Measurements from ENCODE around the gene BCAP31.
"Not testable (repeated sequence)": the region's sequence is repeated elsewhere in the genome, so short reads cannot be mapped to it uniquely, and the experiment has no call there.

The BCAP31 gene

GRCh38 chrX:153707406-153707805 lies 16.8 kb downstream of the BCAP31 start:
- no peak for DNase-seq

GRCh38 chrX:153706799-153707198 lies 17.4 kb downstream of the BCAP31 start:
- DNase-seq, result no peak

- DNase-seq, result not testable (repeated sequence)
These were observed 18.7 kb downstream of the BCAP31 start for GRCh38 chrX:153705403-153706060.

- DNase-seq, result not testable (repeated sequence)
These were observed 19.4 kb downstream of the BCAP31 start for GRCh38 chrX:153704631-153705402.

- DNase-seq, result no peak
These were observed 20.1 kb downstream of the BCAP31 start for GRCh38 chrX:153704021-153704526.

GRCh38 chrX:153703036-153703370 lies 21.2 kb downstream of the BCAP31 start:
- no peak for DNase-seq

- DNase-seq, result no peak
These were observed 21.7 kb downstream of the BCAP31 start for GRCh38 chrX:153702336-153703035.

- DNase-seq, result no peak
These were observed 22.5 kb downstream of the BCAP31 start for GRCh38 chrX:153701706-153702105.

- DNase-seq, result no peak
These were observed 23.2 kb downstream of the BCAP31 start for GRCh38 chrX:153700967-153701366.

GRCh38 chrX:153700376-153700945 lies 23.7 kb downstream of the BCAP31 start:
- DNase-seq, result no peak

GRCh38 chrX:153699784-153700371 lies 24.3 kb downstream of the BCAP31 start:
- not testable (repeated sequence) for DNase-seq

GRCh38 chrX:153699210-153699783 lies 24.9 kb downstream of the BCAP31 start:
- DNase-seq, result not testable (repeated sequence)

GRCh38 chrX:153697924-153698865 lies 26.0 kb downstream of the BCAP31 start:
- no peak for DNase-seq

- DNase-seq, result not testable (repeated sequence)
These were observed 27.0 kb downstream of the BCAP31 start for GRCh38 chrX:153696986-153697722.

GRCh38 chrX:153696538-153696937 lies 27.6 kb downstream of the BCAP31 start:
- not testable (repeated sequence) for DNase-seq

GRCh38 chrX:153696100-153696499 lies 28.1 kb downstream of the BCAP31 start:
- DNase-seq, result no peak

- no peak for DNase-seq
These were observed 29.4 kb downstream of the BCAP31 start for GRCh38 chrX:153694687-153695270.

- not testable (repeated sequence) for DNase-seq
These were observed 29.9 kb downstream of the BCAP31 start for GRCh38 chrX:153694256-153694655.

GRCh38 chrX:153693216-153694086 lies 30.7 kb downstream of the BCAP31 start:
- DNase-seq, result no peak
